ENCODE measurements around the gene CCL23.
A peak's percentile ranks its signal among the peaks of the same experiment; 100 is the strongest.

CCL23 gene

GRCh38 chr17:35972945-35973332, 44.8 kb downstream of the CCL23 start:
- no peak for DNase-seq (ENCODE audit: extremely low spot score)
- ChIA-PET POLR2A (no interaction called here), CTCF (interaction anchor here (1.1 kb wide), 1 partner anchor 100 kb away, joined by 6 read pairs; no protein-coding TSS in a partner anchor)
- TF ChIP-seq BHLHE40 (IDR thresholded peaks at IDR 0.05; ENCODE audit: borderline replicate concordance) = no peak
- TF ChIP-seq CTBP1 (IDR thresholded peaks at IDR 0.05; ENCODE audit: borderline replicate concordance) = no peak
- TF ChIP-seq ELF4 (IDR thresholded peaks at IDR 0.05) = no peak
- TF ChIP-seq SP1 (IDR thresholded peaks at IDR 0.05) = no peak
- no peak for TF ChIP-seq NFRKB (IDR thresholded peaks at IDR 0.05)
- no peak for TF ChIP-seq LEF1 (IDR thresholded peaks at IDR 0.05; ENCODE audit: borderline replicate concordance)
- no peak for TF ChIP-seq FOXM1 (IDR thresholded peaks at IDR 0.05; ENCODE audit: borderline replicate concordance)
- TF ChIP-seq SUZ12 (IDR thresholded peaks at IDR 0.05) = no peak
- no peak for TF ChIP-seq HDGF (IDR thresholded peaks at IDR 0.05; ENCODE audit: borderline replicate concordance)
- no peak for TF ChIP-seq PKNOX1 (IDR thresholded peaks at IDR 0.05)
- no peak for TF ChIP-seq FOXK2 (IDR thresholded peaks at IDR 0.05)
- TF ChIP-seq L3MBTL2 (conservative IDR thresholded peaks at IDR 0.05) = no peak
- TF ChIP-seq FOXA1 (IDR thresholded peaks at IDR 0.05) = no peak
- TF ChIP-seq ARNT (IDR thresholded peaks at IDR 0.05) = no peak
- no peak for TF ChIP-seq ZNF384 (IDR thresholded peaks at IDR 0.05)
- no peak for TF ChIP-seq TARDBP (IDR thresholded peaks at IDR 0.05)

- CTCF ChIA-PET = interaction anchor here (1.1 to 2.5 kb wide), 2 partner anchors 100 to 176 kb away, joined by 6 to 9 read pairs; no protein-coding TSS in a partner anchor
- no peak for DNase-seq (ENCODE audit: extremely low spot score)
- TF ChIP-seq FOXA1 (IDR thresholded peaks at IDR 0.05) = no peak
- no peak for TF ChIP-seq FOXM1 (IDR thresholded peaks at IDR 0.05; ENCODE audit: borderline replicate concordance)
- no peak for TF ChIP-seq TARDBP (IDR thresholded peaks at IDR 0.05)
- TF ChIP-seq L3MBTL2 (conservative IDR thresholded peaks at IDR 0.05) = no peak
- no peak for TF ChIP-seq BHLHE40 (IDR thresholded peaks at IDR 0.05; ENCODE audit: borderline replicate concordance)
- TF ChIP-seq HDGF (IDR thresholded peaks at IDR 0.05; ENCODE audit: borderline replicate concordance) = no peak
- TF ChIP-seq CTBP1 (IDR thresholded peaks at IDR 0.05; ENCODE audit: borderline replicate concordance) = no peak
- TF ChIP-seq LEF1 (IDR thresholded peaks at IDR 0.05; ENCODE audit: borderline replicate concordance) = no peak
- TF ChIP-seq NFRKB (IDR thresholded peaks at IDR 0.05) = no peak
- TF ChIP-seq ELF4 (IDR thresholded peaks at IDR 0.05) = no peak
- POLR2A ChIA-PET = no interaction called here
Measured at GRCh38 chr17:35972535-35972934, 45.2 kb downstream of the CCL23 start.

- no peak for DNase-seq (ENCODE audit: extremely low spot score)
- POLR2A ChIA-PET = interaction anchor here (1.3 kb wide), 1 partner anchor 163 kb away, joined by 3 read pairs; the partner anchor contains the start of gene TAF15
- CTCF ChIA-PET = interaction anchor here (1.1 to 2.5 kb wide), 2 partner anchors 10 to 177 kb away, joined by 3 to 9 read pairs; no protein-coding TSS in a partner anchor
- TF ChIP-seq ARNT (IDR thresholded peaks at IDR 0.05) = no peak
- TF ChIP-seq PKNOX1 (IDR thresholded peaks at IDR 0.05) = no peak
- no peak for TF ChIP-seq ZNF384 (IDR thresholded peaks at IDR 0.05)
- TF ChIP-seq FOXK2 (IDR thresholded peaks at IDR 0.05) = no peak
- no peak for TF ChIP-seq NFRKB (IDR thresholded peaks at IDR 0.05)
- no peak for TF ChIP-seq L3MBTL2 (conservative IDR thresholded peaks at IDR 0.05)
- no peak for TF ChIP-seq HDGF (IDR thresholded peaks at IDR 0.05; ENCODE audit: borderline replicate concordance)
- no peak for TF ChIP-seq FOXA1 (IDR thresholded peaks at IDR 0.05)
- no peak for TF ChIP-seq TARDBP (IDR thresholded peaks at IDR 0.05)
- TF ChIP-seq BHLHE40 (IDR thresholded peaks at IDR 0.05; ENCODE audit: borderline replicate concordance) = no peak
- no peak for TF ChIP-seq SP1 (IDR thresholded peaks at IDR 0.05)
- no peak for TF ChIP-seq CTBP1 (IDR thresholded peaks at IDR 0.05; ENCODE audit: borderline replicate concordance)
Measured at GRCh38 chr17:35972066-35972465, 45.7 kb downstream of the CCL23 start.

GRCh38 chr17:35969558-35970380, 48.0 kb downstream of the CCL23 start:
- DNase-seq (ENCODE audit: extremely low spot score) = peak; percentile 64
- POLR2A ChIA-PET = no interaction called here
- TF ChIP-seq TARDBP (IDR thresholded peaks at IDR 0.05) = no peak
- TF ChIP-seq CTBP1 (IDR thresholded peaks at IDR 0.05; ENCODE audit: borderline replicate concordance) = no peak
- TF ChIP-seq BHLHE40 (IDR thresholded peaks at IDR 0.05; ENCODE audit: borderline replicate concordance) = no peak
- TF ChIP-seq FOXK2 (IDR thresholded peaks at IDR 0.05) = no peak
- no peak for TF ChIP-seq SUZ12 (IDR thresholded peaks at IDR 0.05)
- CTCF ChIA-PET = interaction anchor here (0.6 to 2.5 kb wide), 17 partner anchors 11 to 513 kb away, joined by 3 to 18 read pairs (median 3); partner anchors contain the start of gene CCL3

- ChIA-PET POLR2A (no interaction called here), CTCF (interaction anchor here (0.7 to 1.4 kb wide), 3 partner anchors 10 to 514 kb away, joined by 3 to 18 read pairs (median 12); no protein-coding TSS in a partner anchor)
- no peak for DNase-seq (ENCODE audit: extremely low spot score)
- TF ChIP-seq FOXM1 (IDR thresholded peaks at IDR 0.05; ENCODE audit: borderline replicate concordance) = no peak
- no peak for TF ChIP-seq FOXA1 (IDR thresholded peaks at IDR 0.05)
- no peak for TF ChIP-seq FOXK2 (IDR thresholded peaks at IDR 0.05)
- TF ChIP-seq L3MBTL2 (conservative IDR thresholded peaks at IDR 0.05) = no peak
- no peak for TF ChIP-seq NFRKB (IDR thresholded peaks at IDR 0.05)
- TF ChIP-seq BHLHE40 (IDR thresholded peaks at IDR 0.05; ENCODE audit: borderline replicate concordance) = no peak
- no peak for TF ChIP-seq SP1 (IDR thresholded peaks at IDR 0.05)
- TF ChIP-seq ARNT (IDR thresholded peaks at IDR 0.05) = no peak
- TF ChIP-seq PKNOX1 (IDR thresholded peaks at IDR 0.05) = no peak
- no peak for TF ChIP-seq TARDBP (IDR thresholded peaks at IDR 0.05)
- TF ChIP-seq ELF4 (IDR thresholded peaks at IDR 0.05) = no peak
- no peak for TF ChIP-seq ZNF384 (IDR thresholded peaks at IDR 0.05)
- no peak for TF ChIP-seq CTBP1 (IDR thresholded peaks at IDR 0.05; ENCODE audit: borderline replicate concordance)
- no peak for TF ChIP-seq HDGF (IDR thresholded peaks at IDR 0.05; ENCODE audit: borderline replicate concordance)
- TF ChIP-seq SUZ12 (IDR thresholded peaks at IDR 0.05) = no peak
- TF ChIP-seq LEF1 (IDR thresholded peaks at IDR 0.05; ENCODE audit: borderline replicate concordance) = no peak
Measured at GRCh38 chr17:35968520-35969054, 49.2 kb downstream of the CCL23 start.

All from HEK293T (cell line).